K562 (cell line): ENCODE results near the gene GJC2. TPM values are rescaled to one million over a fixed set of nuclear protein-coding genes. Genes with fewer than 3 reads are reported as not detected.

Experiments used
- BCLAF1 ChIP-seq, 2 experiments: fragments of 450-650 bp in 1 of 2; IDR thresholded peaks; 2 replicates each; pipeline ENCODE4 v1.6.1; 2011 to 2017; ENCODE audit warnings: low read depth in 2 of 2, antibody characterized with exemption in 1 of 2, borderline replicate concordance in 1 of 2, low read length in 1 of 2, mild to moderate bottlenecking in 1 of 2, mixed read lengths in 1 of 2; ENCODE audit not compliant: control insufficient read depth in 1 of 2
- BRD4 ChIP-seq: fragments of 200-600 bp; sonication (generic); IDR thresholded peaks from 2 replicates; pipeline ENCODE4 v1.6.1; 2017; ENCODE audit warnings: inconsistent platforms
- CCNT2 ChIP-seq: IDR thresholded peaks from 2 replicates; pipeline ENCODE4 v1.6.1; 2011; ENCODE audit warnings: borderline replicate concordance, low read depth, mild to moderate bottlenecking, moderate library complexity, mixed read lengths, low read length; ENCODE audit not compliant: insufficient read length; ENCODE audit errors: extremely low read depth
- COPS2 ChIP-seq: fragments of 450-650 bp; conservative IDR thresholded peaks from 2 replicates; pipeline ENCODE4 v1.6.1; 2016; ENCODE audit warnings: mild to moderate bottlenecking, moderate library complexity
- EP300 ChIP-seq: IDR thresholded peaks from 2 replicates; pipeline ENCODE4 v1.6.1; 2012; ENCODE audit warnings: low read length, improper control_type of control experiment
- GATAD2A ChIP-seq: fragments of 450-650 bp; IDR thresholded peaks from 2 replicates; pipeline ENCODE4 v1.6.1; 2017
- GMEB1 ChIP-seq: fragments of 250-450 bp; sonication (Bioruptor Pico); IDR thresholded peaks from 2 replicates; pipeline ENCODE4 v1.4.0; 2020; ENCODE audit warnings: mild to moderate bottlenecking
- HLTF ChIP-seq: fragments of 450-650 bp; IDR thresholded peaks from 2 replicates; pipeline ENCODE4 v1.6.1; 2016
- HMG20A ChIP-seq: fragments of 450-650 bp; formaldehyde crosslinking; conservative IDR thresholded peaks from 2 replicates; pipeline ENCODE4 v1.4.0; 2020; ENCODE audit warnings: mild to moderate bottlenecking, mixed read lengths
- HNRNPK ChIP-seq: fragments of 200-400 bp; formaldehyde crosslinking; IDR thresholded peaks from one replicate; pipeline ENCODE4 v1.6.1; 2018; ENCODE audit warnings: mild to moderate bottlenecking, low read depth, low read length; ENCODE audit not compliant: poor library complexity, severe bottlenecking
- HNRNPL ChIP-seq: fragments of 200-400 bp; formaldehyde crosslinking; IDR thresholded peaks from 2 replicates; pipeline ENCODE4 v1.6.1; 2017; ENCODE audit warnings: low read depth, mild to moderate bottlenecking, low read length
- NEUROD1 ChIP-seq: fragments of 150-350 bp; IDR thresholded peaks from 2 replicates; pipeline ENCODE4 v1.6.1; 2014; ENCODE audit warnings: borderline replicate concordance, low read length, low read depth; ENCODE audit not compliant: partially characterized antibody
- NR2C2 ChIP-seq, 2 experiments: fragments of 200-800 bp in 1 of 2; sonication (Bioruptor generic) in 1 of 2; sonication (generic) in 1 of 2; formaldehyde crosslinking in 1 of 2; IDR thresholded peaks; 2 replicates each; pipeline versions ENCODE4 v1.6.1 to v1.8.0; 2016 to 2022; ENCODE audit warnings: mild to moderate bottlenecking in 1 of 2, missing compliant biosample characterization in 1 of 2, missing genetic modification characterization in 1 of 2, missing genetic modification reagents in 1 of 2
- U2AF1 ChIP-seq: fragments of 200-400 bp; formaldehyde crosslinking; optimal IDR thresholded peaks from 2 replicates; pipeline ENCODE3; 2017; ENCODE audit warnings: mild to moderate bottlenecking, low read depth, low read length, moderate library complexity
- XRCC3 ChIP-seq: fragments of 450-650 bp; IDR thresholded peaks from 2 replicates; pipeline ENCODE4 v1.6.1; 2017; ENCODE audit warnings: mild to moderate bottlenecking, moderate library complexity
- ZNF12 ChIP-seq: sonication (generic); formaldehyde crosslinking; IDR thresholded peaks from 2 replicates; pipeline ENCODE4 v1.4.0; 2020; ENCODE audit warnings: mild to moderate bottlenecking, missing genetic modification reagents
- ZNF24 ChIP-seq: fragments of 450-650 bp; IDR thresholded peaks from 2 replicates; pipeline ENCODE4 v1.6.1; 2016
- ZNF512 ChIP-seq: IDR thresholded peaks from 2 replicates; pipeline ENCODE4 v1.6.1; 2016; ENCODE audit warnings: missing genetic modification characterization, missing compliant biosample characterization
- polyA plus RNA-seq, 8 experiments: library from polyadenylated mRNA; depleted of rRNA in 4 of 8; stranded (reverse) in 5 of 8; unstranded in 3 of 8; fragments of >200 nt; fragmentation: Nextera tagmentation in 2 of 8; fragmentation: Illumina TruSeq in 1 of 8; extraction: Ambion mirVana in 2 of 8; extraction: Trizol in 1 of 8; gene quantifications; 2 replicates each; pipeline versions ENCODE4 v1.2.1 to v1.2.3, GENCODE V29; 2011 to 2014; ENCODE audit warnings: inconsistent platforms in 1 of 8, missing spikeins in 1 of 8
- total RNA-seq, 7 experiments: library from RNA; depleted of rRNA in 6 of 7; stranded (reverse); fragments of >200 nt in 6 of 7; fragmentation: Illumina TruSeq in 2 of 7; extraction: Trizol in 2 of 7; gene quantifications; 2 replicates each; pipeline versions ENCODE4 v1.2.1 to v1.2.3, GENCODE V29; 2011 to 2021; ENCODE audit warnings: low replicate concordance in 1 of 7
- TF ChIP-seq, protein P1 (sequence below): conservative IDR thresholded peaks from 2 replicates; pipeline ENCODE4 v1.6.1; 2011; ENCODE audit warnings: low read depth, mild to moderate bottlenecking, low read length; ENCODE audit not compliant: control insufficient read depth

GJC2 gene
- total and polyA plus RNA-seq, 9 of the 15 experiments (the other 6 are each of a cell fraction or from before 2014, with no cell fraction given), result 0.03 to 0.62 (median 0.11) TPM; not detected in 2

GRCh38 chr1:228109073-228109961, 40.4 kb upstream of the GJC2 start, which contains the start of gene MRPL55 (continued):
- peak; percentile 87 for TF ChIP-seq NR2C2 (CRISPR knock-in tag; IDR thresholded peaks at IDR 0.05)
- TF ChIP-seq NR2C2 (tag; IDR thresholded peaks at IDR 0.05), result peak; percentile 17; the same call in 1 of the 2 replicates
- TF ChIP-seq GATAD2A, result peak; percentile 85
- no peak for TF ChIP-seq HNRNPK
- no peak for TF ChIP-seq BCLAF1 (IDR thresholded peaks at IDR 0.05; ENCODE audit: borderline replicate concordance in 1 of 2, control insufficient read depth in 1 of 2, low read depth in 2 of 2, low read length in 1 of 2)
- no peak for TF ChIP-seq BRD4
- peak; percentile 63 for TF ChIP-seq GMEB1 (CRISPR knock-in tag)
- TF ChIP-seq, protein P1, sequence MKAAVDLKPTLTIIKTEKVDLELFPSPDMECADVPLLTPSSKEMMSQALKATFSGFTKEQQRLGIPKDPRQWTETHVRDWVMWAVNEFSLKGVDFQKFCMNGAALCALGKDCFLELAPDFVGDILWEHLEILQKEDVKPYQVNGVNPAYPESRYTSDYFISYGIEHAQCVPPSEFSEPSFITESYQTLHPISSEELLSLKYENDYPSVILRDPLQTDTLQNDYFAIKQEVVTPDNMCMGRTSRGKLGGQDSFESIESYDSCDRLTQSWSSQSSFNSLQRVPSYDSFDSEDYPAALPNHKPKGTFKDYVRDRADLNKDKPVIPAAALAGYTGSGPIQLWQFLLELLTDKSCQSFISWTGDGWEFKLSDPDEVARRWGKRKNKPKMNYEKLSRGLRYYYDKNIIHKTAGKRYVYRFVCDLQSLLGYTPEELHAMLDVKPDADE, result peak; percentile 50; the same call in 1 of the 2 replicates
- no peak for TF ChIP-seq ZNF512 (tag)
- no peak for TF ChIP-seq HMG20A (CRISPR knock-in tag)
- TF ChIP-seq COPS2, result no peak
- TF ChIP-seq NEUROD1, result peak; percentile 49
- no peak for TF ChIP-seq HLTF
- no peak for TF ChIP-seq U2AF1
- 0 out of 2 replicates have a peak, but pooled peaks have one; percentile 47 for TF ChIP-seq ZNF12 (CRISPR knock-in tag)
- no peak for TF ChIP-seq ZNF24
- TF ChIP-seq XRCC3, result no peak
- peak; percentile 71 for TF ChIP-seq CCNT2
- no peak for TF ChIP-seq HNRNPL
- peak; percentile 68; the same call in 1 of the 2 replicates for TF ChIP-seq EP300
